Common myeloid progenitor, CD34-positive (primary cell): ENCODE results near the gene USH1G.

Experiments used
- CTCF ChIA-PET: fragments of 350-600 bp; sonication (Branson Sonifier 250); formaldehyde crosslinking; loops from one replicate; lab custom pipeline; 2021; ENCODE audit warnings: antibody characterized with exemption; lab: Charles Lee
- POLR2A ChIA-PET: fragments of 350-600 bp; sonication (Branson Sonifier 250); formaldehyde crosslinking; loops from one replicate; lab custom pipeline; 2021; ENCODE audit warnings: antibody characterized with exemption; lab: Charles Lee
- DNase-seq, 3 donors: peaks; one replicate each; pipeline versions ENCODE4 v3.0.0 to v3.0.0-alpha.2; 2013
- H3K27ac ChIP-seq, 2 experiments: 1 replicate in 1 of 2; 2 replicates in 1 of 2; pipeline ENCODE4 v1.7.0; 2013; ENCODE audit warnings: inconsistent platforms in 2 of 2, low read length in 2 of 2, mild to moderate bottlenecking in 2 of 2, low read depth in 1 of 2, moderate library complexity in 1 of 2; ENCODE audit not compliant: severe bottlenecking in 2 of 2, insufficient read depth in 1 of 2, poor library complexity in 1 of 2
- H3K27me3 ChIP-seq, 5 experiments: replicated peaks in 2 of 5; 1 replicate in 3 of 5; 2 replicates in 2 of 5; pipeline versions ENCODE4 v1.6.1 to v1.7.0; 2013; ENCODE audit warnings: low read length in 4 of 5, mild to moderate bottlenecking in 2 of 5, moderate library complexity in 2 of 5, inconsistent platforms in 1 of 5; ENCODE audit not compliant: insufficient read depth in 5 of 5, control insufficient read depth in 4 of 5
- H3K36me3 ChIP-seq, 4 experiments: 1 replicate in 2 of 4; 2 replicates in 2 of 4; pipeline versions ENCODE4 v1.6.1 to v1.7.0; 2013; ENCODE audit warnings: low read length in 3 of 4, control low read depth in 1 of 4, mild to moderate bottlenecking in 1 of 4; ENCODE audit not compliant: control insufficient read depth in 4 of 4, insufficient read depth in 4 of 4
- H3K4me1 ChIP-seq, 4 experiments: 1 replicate in 3 of 4; 2 replicates in 1 of 4; pipeline versions ENCODE4 v1.6.1 to v1.7.1; 2013; ENCODE audit warnings: low read length in 3 of 4, mild to moderate bottlenecking in 3 of 4, control low read depth in 1 of 4, inconsistent platforms in 1 of 4, moderate library complexity in 1 of 4; ENCODE audit not compliant: control insufficient read depth in 4 of 4, insufficient read depth in 4 of 4; ENCODE audit errors: control extremely low read depth in 1 of 4
- H3K4me3 ChIP-seq, 7 experiments: 1 replicate in 4 of 7; 2 replicates in 3 of 7; pipeline versions ENCODE4 v1.5.1 to v1.7.0; 2013; ENCODE audit warnings: mild to moderate bottlenecking in 7 of 7, low read length in 6 of 7, moderate library complexity in 6 of 7, inconsistent platforms in 2 of 7, low read depth in 2 of 7, control low read depth in 1 of 7; ENCODE audit not compliant: insufficient read depth in 4 of 7, control insufficient read depth in 1 of 7; ENCODE audit errors: extremely low read depth in 1 of 7
- H3K9me3 ChIP-seq, 5 experiments: 1 replicate in 4 of 5; 2 replicates in 1 of 5; pipeline versions ENCODE4 v1.6.1 to v1.7.1; 2013; ENCODE audit warnings: low read length in 4 of 5, mild to moderate bottlenecking in 2 of 5, inconsistent platforms in 1 of 5, low read depth in 1 of 5, moderate library complexity in 1 of 5; ENCODE audit not compliant: control insufficient read depth in 4 of 5, insufficient read depth in 2 of 5; ENCODE audit errors: control extremely low read depth in 1 of 5
- WGBS: methylation state at CpG from one replicate; pipeline ENCODE4 v1.1.5; 2013; ENCODE audit not compliant: insufficient coverage; 5-methylcytosine and 5-hydroxymethylcytosine counted together

USH1G gene

DNA sequence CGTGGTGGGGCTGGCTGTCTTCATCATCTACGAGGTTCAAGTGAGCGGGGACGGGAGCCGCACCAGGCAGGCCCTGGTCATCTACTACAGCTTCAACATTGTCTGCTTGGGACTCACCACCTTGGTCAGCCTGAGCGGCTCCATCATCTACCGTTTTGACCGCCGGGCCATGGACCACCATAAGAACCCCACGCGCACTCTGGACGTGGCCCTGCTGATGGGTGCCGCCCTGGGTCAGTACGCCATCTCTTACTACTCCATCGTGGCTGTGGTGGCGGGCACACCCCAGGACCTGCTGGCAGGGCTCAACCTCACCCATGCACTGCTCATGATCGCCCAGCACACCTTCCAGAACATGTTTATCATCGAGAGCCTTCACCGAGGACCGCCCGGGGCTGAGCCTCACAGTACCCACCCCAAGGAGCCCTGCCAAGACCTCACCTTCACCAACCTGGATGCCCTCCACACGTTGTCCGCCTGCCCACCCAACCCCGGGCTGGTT lies 7.5 kb upstream of the USH1G start:
- POLR2A ChIA-PET = no interaction called here
- 96% methylated on average over 24 of the region's 24 CpGs for WGBS
- CTCF ChIA-PET = interaction anchor here (0.8 to 2.0 kb wide), 5 partner anchors 7 to 31 kb away, joined by 3 to 12 read pairs (median 4); partner anchors contain the start of gene USH1G
- no peaks in the 10 kb centered on the region for H3K36me3 ChIP-seq
- DNase-seq = no peak
- peaks cover 0 to 10% (median 1%) of the 10 kb centered on the region in 4 experiments for H3K4me1 ChIP-seq
- H3K27me3 ChIP-seq = peaks cover 0 to 41% (median 24%) of the 10 kb centered on the region in 5 experiments
- H3K27ac ChIP-seq = no peak overlapping the region
- no peak overlapping the region for H3K4me3 ChIP-seq
- H3K9me3 ChIP-seq = no peaks in the 10 kb centered on the region

DNA sequence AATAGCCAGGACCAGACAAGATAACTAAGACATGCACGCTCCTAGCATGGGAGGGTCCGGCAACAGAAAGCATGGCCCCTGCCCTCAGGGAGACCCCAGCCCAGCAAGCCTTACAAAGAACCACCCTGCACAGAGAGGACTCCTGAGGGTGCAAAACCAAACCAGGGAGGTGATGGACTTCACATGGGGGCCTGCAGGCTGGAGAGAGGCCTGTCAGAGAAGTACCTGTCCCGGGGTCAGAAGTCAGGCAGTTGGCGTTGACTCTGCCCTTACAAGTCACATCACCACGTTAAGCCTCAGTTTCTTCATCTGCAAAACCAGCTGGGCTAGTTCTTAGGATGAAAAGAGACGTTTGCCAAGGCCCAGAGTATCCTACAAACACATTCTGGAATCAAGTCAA lies 5.7 kb upstream of the USH1G start:
- CTCF ChIA-PET = interaction anchor here (1.1 to 1.2 kb wide), 2 partner anchors 10 to 17 kb away, joined by 3 to 4 read pairs; no protein-coding TSS in a partner anchor
- no peak overlapping the region for H3K4me3 ChIP-seq
- no peak for DNase-seq

DNA sequence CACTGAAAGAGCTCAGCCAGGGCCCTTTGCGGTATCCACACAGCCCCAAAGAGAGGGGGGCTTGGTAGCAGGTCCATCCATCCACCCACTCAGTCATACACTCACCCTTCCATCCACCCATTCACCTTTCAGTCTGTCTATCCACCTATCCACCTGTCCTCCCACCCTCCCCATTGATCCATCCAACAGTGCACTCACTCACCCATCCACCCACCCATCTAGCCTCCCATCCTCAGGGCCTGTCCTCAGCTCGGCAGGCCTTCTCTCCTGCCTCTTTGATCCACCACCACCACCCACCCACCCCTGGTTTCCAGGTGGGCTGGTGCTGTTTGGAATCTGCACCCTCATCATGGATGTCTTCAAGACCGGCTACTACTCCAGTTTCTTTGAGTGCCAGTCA lies 2.2 kb upstream of the USH1G start:
- peaks cover 0 to 71% (median 34%) of the 10 kb centered on the region in 5 experiments for H3K27me3 ChIP-seq
- H3K27ac ChIP-seq = no peak overlapping the region
- H3K4me3 ChIP-seq = no peak overlapping the region
- no peaks in the 10 kb centered on the region for H3K9me3 ChIP-seq
- 79% methylated on average over 3 of the region's 3 CpGs for WGBS
- no peaks in the 10 kb centered on the region for H3K36me3 ChIP-seq
- DNase-seq = no peak
- H3K4me1 ChIP-seq = peaks cover 0 to 25% (median 20%) of the 10 kb centered on the region in 4 experiments
- ChIA-PET POLR2A (no interaction called here), CTCF (interaction anchor here (0.6 to 6.2 kb wide), 7 partner anchors 12 to 187 kb away, joined by 3 to 64 read pairs (median 3); no protein-coding TSS in a partner anchor)

More for the DNA sequence above, 5.7 kb upstream of the USH1G start:
- Histone ChIP-seq H3K36me3 (no peaks in the 10 kb centered on the region), H3K27ac (no peak overlapping the region), H3K27me3 (peaks cover 0 to 41% (median 28%) of the 10 kb centered on the region in 5 experiments), H3K9me3 (no peaks in the 10 kb centered on the region), H3K4me1 (peaks cover 0 to 22% (median 13%) of the 10 kb centered on the region in 4 experiments)
- 98% methylated on average over 6 of the region's 6 CpGs for WGBS
- POLR2A ChIA-PET = no interaction called here

DNA sequence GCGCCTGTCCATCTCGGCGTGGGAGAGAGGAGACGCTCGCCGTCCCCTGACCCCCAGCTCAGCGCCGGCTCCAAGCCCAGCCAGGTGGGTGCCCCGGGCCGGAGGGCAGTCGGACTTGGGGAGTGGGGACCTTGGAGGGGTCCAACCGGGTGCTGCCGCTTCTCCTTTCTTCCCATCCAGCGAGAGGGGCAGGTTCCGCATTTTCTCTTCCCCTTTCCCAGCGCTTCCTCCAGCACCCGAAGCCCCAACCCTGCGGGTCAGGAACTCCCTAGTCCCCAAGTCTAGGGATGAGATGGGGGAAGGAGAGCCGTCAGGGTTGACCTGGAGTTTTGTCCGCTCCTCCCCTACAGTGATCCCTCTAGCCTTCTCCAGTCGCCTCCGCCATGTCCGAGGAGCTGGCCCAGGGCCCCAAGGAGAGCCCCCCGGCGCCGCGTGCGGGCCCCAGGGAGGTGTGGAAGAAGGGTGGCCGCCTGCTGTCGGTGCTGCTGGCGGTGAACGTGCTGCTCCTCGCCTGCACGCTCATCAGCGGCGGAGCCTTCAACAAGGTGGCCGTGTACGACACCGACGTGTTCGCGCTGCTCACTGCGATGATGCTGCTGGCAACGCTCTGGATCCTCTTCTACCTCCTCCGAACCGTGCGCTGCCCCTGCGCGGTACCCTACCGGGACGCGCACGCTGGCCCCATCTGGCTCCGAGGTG lies 1.3 kb upstream of the USH1G start, which contains the start of gene OTOP2:
TSS of gene OTOP2 (plus strand) at position 24 of the 699 bp plus-strand sequence. CDS start at position 384, 360 bp downstream.
- H3K4me3 ChIP-seq = peak within 1 kb of the TSS in 4 of 7 experiments; percentile 32 to 67 (median 45)
- H3K9me3 ChIP-seq = no peaks in the 10 kb centered on the region
- no peak within 1 kb of the TSS for H3K27ac ChIP-seq
- no peaks in the 10 kb centered on the region for H3K36me3 ChIP-seq
- 1% methylated on average over 22 of the region's 54 CpGs for WGBS
- DNase-seq = peak; percentile 19 to 69 (median 68)
- ChIA-PET CTCF (interaction anchor here (0.8 to 6.2 kb wide), 8 partner anchors 10 to 95 kb away, joined by 3 to 64 read pairs (median 4); no protein-coding TSS in a partner anchor), POLR2A (no interaction called here)
- peaks cover 0 to 25% (median 21%) of the 10 kb centered on the region in 4 experiments for H3K4me1 ChIP-seq
- peaks cover 0 to 80% (median 38%) of the 10 kb centered on the region in 5 experiments for H3K27me3 ChIP-seq

DNA sequence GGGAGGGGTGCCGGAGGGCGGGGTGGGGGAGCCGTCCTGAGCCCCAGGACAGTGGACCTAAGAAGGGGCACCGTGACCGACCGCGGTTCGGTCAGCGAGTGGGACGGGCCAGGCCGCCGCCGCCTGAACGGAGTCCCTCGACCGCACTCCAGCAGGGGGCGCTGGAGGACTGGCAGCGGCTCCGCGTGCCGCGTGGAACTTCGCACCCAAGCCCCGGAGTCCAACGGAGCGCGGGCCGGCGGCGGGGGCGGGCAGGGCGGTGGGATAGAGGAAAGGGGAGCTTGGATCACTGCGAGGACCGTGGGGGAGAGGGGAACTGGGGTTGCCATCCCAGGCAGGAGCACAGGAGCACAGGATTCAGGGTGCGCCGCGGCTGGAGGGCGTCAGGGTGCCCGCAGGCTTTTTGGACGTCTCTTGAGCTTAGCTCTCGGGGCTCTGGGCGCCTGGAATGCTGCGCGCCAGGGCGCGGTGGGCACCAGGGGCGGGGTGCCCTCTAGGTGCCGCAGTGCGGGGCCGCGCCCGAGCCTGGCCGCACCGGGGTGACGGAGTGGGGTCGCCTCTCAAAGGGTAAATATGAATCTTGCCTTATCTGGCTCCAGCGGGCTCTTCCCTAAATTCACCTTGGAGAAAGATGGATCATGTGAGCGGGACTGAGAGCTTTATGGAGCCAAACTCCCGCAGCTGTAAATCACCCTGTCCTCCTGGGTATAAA lies 639 bp upstream of the USH1G start:
- Histone ChIP-seq H3K4me1 (peaks cover 0 to 25% (median 21%) of the 10 kb centered on the region in 4 experiments), H3K27ac (no peak overlapping the region), H3K4me3 (peak overlapping the region in 4 of 7 experiments; percentile 25 to 67 (median 40)), H3K36me3 (no peaks in the 10 kb centered on the region), H3K27me3 (peaks cover 0 to 84% (median 38%) of the 10 kb centered on the region in 5 experiments), H3K9me3 (no peaks in the 10 kb centered on the region)
- peak; percentile 40 to 69 (median 67) for DNase-seq
- under 1% methylated on average over 48 of the region's 59 CpGs for WGBS
- ChIA-PET CTCF (interaction anchor here (0.8 to 6.2 kb wide), 11 partner anchors 8 to 96 kb away, joined by 3 to 64 read pairs (median 4); no protein-coding TSS in a partner anchor), POLR2A (no interaction called here)

DNA sequence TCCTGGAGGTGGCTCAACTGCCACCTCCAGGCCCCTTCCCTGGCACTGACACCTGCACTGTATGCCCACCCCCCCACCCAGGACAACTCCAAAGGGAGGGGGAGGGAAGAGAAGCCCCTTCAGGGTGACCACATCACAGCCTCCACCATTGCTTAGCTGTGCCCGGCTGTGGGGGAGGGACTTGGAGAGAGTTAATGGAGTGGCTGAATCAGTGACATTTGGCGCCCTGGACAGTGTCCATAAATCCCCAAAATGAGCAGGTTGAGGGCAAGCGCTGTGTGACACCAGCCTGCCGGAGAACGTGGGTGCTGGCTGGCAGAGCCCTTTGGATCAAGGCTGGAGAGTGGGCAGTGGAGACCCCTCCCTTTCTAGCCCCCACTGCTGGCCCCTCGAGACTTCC lies 883 bp downstream of the USH1G start:
- Histone ChIP-seq H3K36me3 (no peaks in the 10 kb centered on the region), H3K4me3 (no peak overlapping the region), H3K27ac (no peak overlapping the region), H3K4me1 (peaks cover 0 to 33% (median 30%) of the 10 kb centered on the region in 4 experiments), H3K9me3 (no peaks in the 10 kb centered on the region), H3K27me3 (peaks cover 0 to 79% (median 35%) of the 10 kb centered on the region in 5 experiments)
- WGBS = 76% methylated on average over 5 of the region's 6 CpGs
- ChIA-PET CTCF (interaction anchor here (2.1 to 6.2 kb wide), 4 partner anchors 22 to 40 kb away, joined by 6 to 64 read pairs (median 36); no protein-coding TSS in a partner anchor), POLR2A (no interaction called here)
- no peak for DNase-seq
